ENCODE measurements around the gene IRF2. TPM values are rescaled to one million over a fixed set of nuclear protein-coding genes. Genes with fewer than 3 reads are reported as not detected.

IRF2 gene
- total and polyA plus RNA-seq, 2 of the 8 experiments (the other 6 are each of a cell fraction or from before 2014, with no cell fraction given) = 13.8 to 17.0 TPM

DNA sequence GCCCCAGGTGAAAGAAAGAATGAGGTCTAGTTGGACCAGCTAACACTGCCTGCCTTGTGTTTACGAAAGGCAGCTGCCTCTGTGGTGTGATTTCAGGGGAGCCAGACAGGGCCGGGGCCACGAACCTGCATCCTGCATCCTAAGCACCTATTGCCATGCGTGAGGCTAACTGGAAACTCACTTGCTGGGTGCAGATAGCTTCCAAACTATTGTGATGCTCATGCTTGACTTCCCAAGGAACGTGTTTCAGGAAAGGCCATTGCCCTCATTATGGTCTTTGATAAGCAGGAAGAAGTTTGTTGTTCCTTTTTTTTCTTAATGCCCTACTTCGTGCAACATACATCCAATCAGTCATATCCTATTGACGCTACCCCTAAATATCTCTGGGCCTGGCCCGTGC, 2.3 kb upstream of the IRF2 start:
- Histone ChIP-seq H4K91ac (replicated peaks; ENCODE audit: insufficient read length, low read length) (no peak overlapping the region), H3K79me1 (ENCODE audit: low read depth, low read length) (no peaks in the 10 kb centered on the region), H3K14ac (ENCODE audit: insufficient read length) (no peak overlapping the region), H2BK12ac (ENCODE audit: low read depth, low read length) (no peak overlapping the region), H2BK20ac (ENCODE audit: low read length) (no peak overlapping the region), H3K36me3 (ENCODE audit: control insufficient read depth in 2 of 4, insufficient read depth in 4 of 4, low read length in 3 of 4) (no peaks in the 10 kb centered on the region), H3K56ac (replicated peaks; ENCODE audit: insufficient read length, low read depth, low read length) (no peak overlapping the region), H3K4me2 (ENCODE audit: insufficient read depth in 1 of 2, low read depth in 2 of 2, low read length in 2 of 2) (no peak overlapping the region; a peak in 2 of 4 replicates), H3K23me2 (ENCODE audit: low read depth, low read length) (peaks cover 19% of the 10 kb centered on the region), H3K23ac (ENCODE audit: insufficient read length) (no peak overlapping the region), H2BK15ac (ENCODE audit: low read length) (no peak overlapping the region), H2AK5ac (ENCODE audit: low read depth, low read length) (no peak overlapping the region), H2AFZ (ENCODE audit: low read length) (no peak overlapping the region), H3K27me3 (replicated peaks in 1 of 4; ENCODE audit: control insufficient read depth in 3 of 4, extremely low read depth in 1 of 4, insufficient read depth in 3 of 4, low read length in 3 of 4) (no peaks in the 10 kb centered on the region), H4K8ac (ENCODE audit: extremely low read depth, insufficient read depth, low read length) (no peak overlapping the region), H3K18ac (ENCODE audit: extremely low read depth, low read length) (no peak overlapping the region), H3K9me3 (ENCODE audit: insufficient read depth in 2 of 2, low read depth in 1 of 2, low read length in 1 of 2) (no peaks in the 10 kb centered on the region), H2BK120ac (replicated peaks; ENCODE audit: low read depth, low read length) (no peak overlapping the region), H3K4me1 (replicated peaks in 1 of 4; ENCODE audit: control insufficient read depth in 3 of 4, insufficient read depth in 4 of 4, low read length in 3 of 4) (peaks cover 2 to 8% (median 3%) of the 10 kb centered on the region in 4 experiments; a peak in 6 of 7 replicates), H2BK5ac (ENCODE audit: low read depth, low read length) (no peak overlapping the region), H3K4me3 (ENCODE audit: extremely low read depth in 1 of 4, insufficient read depth in 2 of 4, low read depth in 3 of 4, low read length in 4 of 4) (no peak overlapping the region), H3K4ac (replicated peaks; ENCODE audit: insufficient read length, low read depth, low read length) (no peak overlapping the region), H4K20me1 (replicated peaks in 1 of 2; ENCODE audit: control insufficient read depth in 1 of 2, insufficient read depth in 2 of 2, low read length in 2 of 2) (peaks cover 0 to 6% of the 10 kb centered on the region in 2 experiments), H3K79me2 (ENCODE audit: control insufficient read depth in 1 of 2, insufficient read depth in 2 of 2, low read length in 2 of 2) (peaks cover 0 to 25% of the 10 kb centered on the region in 2 experiments; a peak in 3 of 4 replicates), H4K5ac (ENCODE audit: insufficient read length, low read depth, low read length) (no peak overlapping the region), H3K9ac (replicated peaks in 1 of 4; ENCODE audit: extremely low read depth in 1 of 4, low read depth in 3 of 4, low read length in 3 of 4) (no peak overlapping the region), H3K27ac (ENCODE audit: low read depth, low read length) (no peak overlapping the region)
- no peak for DNase-seq (ENCODE audit: low read depth in 1 of 2, low spot score in 2 of 2)
- ChIA-PET CTCF (ENCODE audit: partially characterized antibody) (interaction anchor here (0.6 to 1.3 kb wide), 3 partner anchors 30 to 75 kb away, joined by 3 to 6 read pairs (median 3); no protein-coding TSS in a partner anchor), POLR2A (ENCODE audit: partially characterized antibody) (interaction anchor here (1.2 kb wide), 1 partner anchor 11 kb away, joined by 3 read pairs; no protein-coding TSS in a partner anchor)
- no peak for FAIRE-seq
- WGBS, 2 experiments (ENCODE audit: extremely low coverage in 1 of 2, insufficient coverage in 1 of 2, insufficient read length in 1 of 2, insufficient replicate concordance in 2 of 2, low coverage in 1 of 2, low lambda C conversion rate in 2 of 2, missing lambda C conversion rate in 1 of 2) = 81% methylated on average over 8 of the region's 8 CpGs; no CpG with 5 or more reads in 1 of the 2 experiments
- TF ChIP-seq SP1 (IDR thresholded peaks at IDR 0.05; ENCODE audit: low read depth, low read length) (no peak), POLR2A (IDR thresholded peaks at IDR 0.05; ENCODE audit: control extremely low read depth in 1 of 2, low read depth in 2 of 2, low read length in 2 of 2) (no peak), CREB1 (IDR thresholded peaks at IDR 0.05) (no peak), SP4 (IDR thresholded peaks at IDR 0.05; ENCODE audit: low read length) (no peak), TBP (IDR thresholded peaks at IDR 0.05; ENCODE audit: low read depth, low read length) (no peak), SIRT6 (IDR thresholded peaks at IDR 0.05; ENCODE audit: low read length) (no peak), EGR1 (IDR thresholded peaks at IDR 0.05; ENCODE audit: borderline replicate concordance, low read depth, low read length) (no peak), TAF1 (IDR thresholded peaks at IDR 0.05; ENCODE audit: low read depth, low read length) (no peak), HDAC6 (IDR thresholded peaks at IDR 0.05; ENCODE audit: low read depth, low read length) (no peak), CHD2 (IDR thresholded peaks at IDR 0.05; ENCODE audit: low read length) (no peak), GTF2F1 (IDR thresholded peaks at IDR 0.05; ENCODE audit: borderline replicate concordance, low read depth, low read length) (no peak), RXRA (IDR thresholded peaks at IDR 0.05; ENCODE audit: insufficient read depth, low read depth, low read length) (no peak), SAP30 (IDR thresholded peaks at IDR 0.05; ENCODE audit: insufficient read depth, insufficient replicate concordance, low read length) (no peak), SP2 (IDR thresholded peaks at IDR 0.05; ENCODE audit: low read length) (no peak), KDM5A (IDR thresholded peaks at IDR 0.05; ENCODE audit: low read length) (no peak)
- TF ChIP-seq, protein P1, sequence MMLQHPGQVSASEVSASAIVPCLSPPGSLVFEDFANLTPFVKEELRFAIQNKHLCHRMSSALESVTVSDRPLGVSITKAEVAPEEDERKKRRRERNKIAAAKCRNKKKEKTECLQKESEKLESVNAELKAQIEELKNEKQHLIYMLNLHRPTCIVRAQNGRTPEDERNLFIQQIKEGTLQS (IDR thresholded peaks at IDR 0.05; ENCODE audit: insufficient read depth, low read depth, low read length) = no peak
